Measurements from ENCODE around the gene COMMD1. TPM values are rescaled to one million over a fixed set of nuclear protein-coding genes. Genes with fewer than 3 reads are reported as not detected.
A peak's percentile ranks its signal among the peaks of the same experiment; 100 is the strongest.
"Not testable (repeated sequence)": the region's sequence is repeated elsewhere in the genome, so short reads cannot be mapped to it uniquely, and the experiment has no call there.

COMMD1 gene
- total RNA-seq, 8 experiments from 2014 or later, result 23.6 to 48.6 (median 32.5) TPM

DNA sequence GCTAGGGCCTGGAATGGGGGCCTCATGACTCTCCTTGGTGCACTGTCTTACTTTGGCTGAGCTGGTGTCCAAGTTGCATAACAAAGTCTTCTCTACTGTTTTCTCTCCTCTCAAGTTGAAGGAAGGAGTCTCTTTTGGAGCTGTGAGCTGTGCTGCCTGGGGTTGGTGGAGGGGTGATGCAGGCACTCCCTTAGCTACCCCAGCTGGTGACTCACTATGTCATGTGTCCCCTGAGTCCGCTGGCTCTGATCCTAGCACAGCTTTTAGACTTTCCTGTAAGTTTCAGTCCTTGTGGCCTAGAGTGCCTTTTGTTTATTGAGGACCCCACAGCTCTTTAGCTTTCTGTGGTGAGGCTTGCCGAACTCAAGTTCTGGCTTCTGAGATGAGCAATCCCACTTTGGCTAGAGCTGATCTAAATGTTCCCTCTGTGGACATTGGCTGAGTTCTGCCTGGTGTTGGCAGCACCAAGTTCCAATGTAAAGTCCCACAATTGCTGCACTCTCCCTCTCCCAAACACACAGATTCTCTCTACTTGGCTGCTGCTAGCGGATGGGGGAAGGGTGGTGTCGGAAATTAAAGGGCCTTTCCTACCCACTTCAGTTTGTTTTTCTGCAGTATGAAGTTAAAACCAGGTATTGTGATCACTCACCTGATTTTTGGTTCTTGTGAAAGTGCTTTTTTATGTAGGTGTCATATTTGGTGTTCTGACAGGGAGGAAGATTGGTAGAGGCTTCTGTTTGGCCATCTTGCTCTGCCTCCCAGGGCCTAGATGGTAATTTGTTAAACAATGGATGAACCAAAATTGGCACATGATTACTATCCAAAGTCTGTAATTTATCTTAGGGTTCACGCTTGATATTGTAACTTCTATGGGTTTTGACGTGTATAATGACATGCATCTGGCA is 83.2 kb downstream of the COMMD1 start:
- ATAC-seq (replicated peaks in 6 of 8), result peak in 2 of 8 experiments; percentile 96 to 97
- H3K4me3 ChIP-seq, result no peak overlapping the region
- in situ Hi-C loops (cut with MboI; ENCODE audit: low pct_unique_long_range_greater_than_20kb in 2 of 9, low sequenced_read_pairs in 9 of 9, unreplicated experiment in 9 of 9), result loop anchor here in 2 of 9 experiments (25.0 kb wide), 1 partner anchor 424 kb away; no protein-coding TSS in a partner anchor
- 59 to 100% (median 83%) methylated on average over 1 to 6 of the region's 6 CpGs; no CpG with 5 or more reads in 2 of the 10 experiments for WGBS, 10 experiments
- H3K27ac ChIP-seq, result no peak overlapping the region
- no peaks in the 10 kb centered on the region for H3K4me1 ChIP-seq (replicated peaks in 1 of 2)

DNA sequence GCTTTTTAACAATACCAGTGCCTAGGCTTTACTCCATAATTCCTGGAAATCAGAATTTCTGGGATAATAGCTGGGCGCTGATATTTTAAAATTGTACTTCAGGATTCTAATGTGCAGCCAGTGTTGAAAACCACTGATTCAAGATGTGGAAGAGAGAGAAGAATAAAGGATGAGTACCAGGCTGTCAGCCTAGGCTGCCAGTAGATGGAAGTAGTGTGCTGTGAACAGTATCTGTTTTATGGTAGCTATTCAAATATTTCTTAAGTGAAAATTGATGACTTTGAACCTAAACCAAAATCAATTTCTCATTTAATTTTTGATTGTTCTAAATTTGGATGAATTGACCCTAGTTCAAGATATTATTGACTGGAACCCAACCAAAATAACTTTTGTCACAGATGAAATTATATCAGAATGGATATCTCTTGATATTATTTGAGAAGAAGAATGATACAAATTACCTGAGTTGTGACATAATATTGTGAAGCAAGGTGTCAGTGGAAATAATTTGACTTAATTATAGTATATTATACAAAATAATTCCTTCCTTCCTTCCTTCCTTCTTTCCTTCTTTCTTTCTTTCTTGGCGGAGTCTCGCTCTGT is 88.0 kb downstream of the COMMD1 start:
- ATAC-seq (replicated peaks in 6 of 8), result peak in 4 of 8 experiments; percentile 43 to 75 (median 70)
- H3K4me3 ChIP-seq, result no peak overlapping the region
- H3K4me1 ChIP-seq (replicated peaks in 1 of 2), result no peaks in the 10 kb centered on the region
- WGBS, 10 experiments, result 0 to 100% (median 37%) methylated on average over 1 to 3 of the region's 3 CpGs; no CpG with 5 or more reads in 2 of the 10 experiments
- in situ Hi-C loops (cut with MboI; ENCODE audit: low pct_unique_long_range_greater_than_20kb in 2 of 9, low sequenced_read_pairs in 9 of 9, unreplicated experiment in 9 of 9), result loop anchor here in 4 of 9 experiments (10.0 to 25.0 kb wide), 2 partner anchors 419 to 421 kb away; no protein-coding TSS in a partner anchor
- no peak overlapping the region for H3K27ac ChIP-seq

DNA sequence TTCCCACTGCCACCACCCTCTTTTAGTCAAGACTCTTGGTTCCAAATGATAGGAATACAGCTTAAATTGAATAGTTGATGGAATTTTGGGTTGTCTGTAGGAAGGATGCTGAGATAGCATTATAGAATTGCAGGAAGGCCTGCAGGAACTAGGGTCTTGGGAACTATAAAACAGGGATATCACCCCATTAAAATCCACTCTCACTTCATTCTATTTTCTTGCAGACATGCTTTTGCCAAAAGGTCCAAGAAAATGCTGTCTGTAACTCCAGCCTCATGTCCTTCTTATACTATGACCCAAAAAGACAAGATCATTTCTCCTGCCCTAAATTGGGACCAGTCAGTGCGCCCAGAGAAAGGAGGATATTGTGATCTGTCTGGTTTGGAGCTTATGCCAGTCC is 89.1 kb downstream of the COMMD1 start:
- no peaks in the 10 kb centered on the region for H3K4me1 ChIP-seq (replicated peaks in 1 of 2)
- no peak overlapping the region for H3K4me3 ChIP-seq
- in situ Hi-C loops (cut with MboI; ENCODE audit: low pct_unique_long_range_greater_than_20kb in 2 of 9, low sequenced_read_pairs in 9 of 9, unreplicated experiment in 9 of 9), result loop anchor here in 4 of 9 experiments (10.0 to 25.0 kb wide), 2 partner anchors 418 to 420 kb away; no protein-coding TSS in a partner anchor
- H3K27ac ChIP-seq, result no peak overlapping the region
- 67 to 100% (median 75%) methylated on average over 1 of the region's 1 CpG; no CpG with 5 or more reads in 7 of the 10 experiments for WGBS, 10 experiments
- no peak for ATAC-seq (replicated peaks in 6 of 8)

DNA sequence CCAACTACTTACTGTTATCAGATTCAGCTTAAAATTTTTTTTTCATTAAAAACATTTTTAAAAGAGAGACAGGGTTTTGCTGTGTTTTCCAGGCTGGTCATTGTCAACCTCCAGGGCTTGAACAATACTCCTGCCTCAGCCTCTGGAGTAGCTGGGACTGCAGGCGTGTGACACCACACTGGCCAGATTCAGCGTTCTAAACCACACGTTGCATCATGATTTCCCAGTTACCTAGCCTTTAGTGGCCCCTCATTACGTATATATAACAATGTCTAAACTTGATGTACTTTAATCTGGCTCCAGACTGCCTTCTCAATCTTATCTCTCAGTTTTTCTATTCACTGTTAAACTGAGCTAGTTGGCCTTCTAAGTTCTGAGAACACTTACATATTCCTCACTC is 89.6 kb downstream of the COMMD1 start:
- H3K4me1 ChIP-seq (replicated peaks in 1 of 2), result no peaks in the 10 kb centered on the region
- no peak overlapping the region for H3K27ac ChIP-seq
- H3K4me3 ChIP-seq, result no peak overlapping the region
- ATAC-seq (replicated peaks in 6 of 8), result no peak
- in situ Hi-C loops (cut with MboI; ENCODE audit: low pct_unique_long_range_greater_than_20kb in 2 of 9, low sequenced_read_pairs in 9 of 9, unreplicated experiment in 9 of 9), result loop anchor here in 4 of 9 experiments (10.0 to 25.0 kb wide), 2 partner anchors 417 to 420 kb away; no protein-coding TSS in a partner anchor
- 80 to 100% (median 90%) methylated on average over 1 to 4 of the region's 4 CpGs; no CpG with 5 or more reads in 5 of the 10 experiments for WGBS, 10 experiments

DNA sequence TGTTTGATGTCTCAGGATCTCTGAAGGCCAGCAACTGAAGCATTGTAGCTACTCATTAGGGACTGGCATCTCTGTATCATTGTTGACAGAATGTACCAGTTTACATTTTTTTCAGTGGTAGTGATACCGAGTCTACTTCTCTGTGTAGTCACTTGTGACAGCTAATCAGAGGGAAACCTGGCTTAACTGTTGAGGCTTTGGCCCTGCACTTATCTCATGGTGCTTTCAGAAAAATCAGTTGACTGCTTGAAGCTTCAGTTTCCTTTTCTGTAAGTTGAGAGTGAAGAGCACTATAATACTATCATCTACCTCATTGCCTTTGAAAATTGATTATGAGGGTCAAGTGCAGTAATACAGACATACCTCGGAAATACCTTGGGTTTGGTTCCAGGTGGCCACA is 90.0 kb downstream of the COMMD1 start:
- no peak overlapping the region for H3K27ac ChIP-seq
- H3K4me1 ChIP-seq (replicated peaks in 1 of 2), result no peaks in the 10 kb centered on the region
- in situ Hi-C loops (cut with MboI; ENCODE audit: low pct_unique_long_range_greater_than_20kb in 2 of 9, low sequenced_read_pairs in 9 of 9, unreplicated experiment in 9 of 9), result loop anchor here in 4 of 9 experiments (10.0 to 25.0 kb wide), 2 partner anchors 417 to 419 kb away; no protein-coding TSS in a partner anchor
- no peak for ATAC-seq (replicated peaks in 6 of 8)
- no peak overlapping the region for H3K4me3 ChIP-seq
- WGBS, 10 experiments, result 60 to 100% (median 92%) methylated on average over 1 to 2 of the region's 2 CpGs; no CpG with 5 or more reads in 1 of the 10 experiments

DNA sequence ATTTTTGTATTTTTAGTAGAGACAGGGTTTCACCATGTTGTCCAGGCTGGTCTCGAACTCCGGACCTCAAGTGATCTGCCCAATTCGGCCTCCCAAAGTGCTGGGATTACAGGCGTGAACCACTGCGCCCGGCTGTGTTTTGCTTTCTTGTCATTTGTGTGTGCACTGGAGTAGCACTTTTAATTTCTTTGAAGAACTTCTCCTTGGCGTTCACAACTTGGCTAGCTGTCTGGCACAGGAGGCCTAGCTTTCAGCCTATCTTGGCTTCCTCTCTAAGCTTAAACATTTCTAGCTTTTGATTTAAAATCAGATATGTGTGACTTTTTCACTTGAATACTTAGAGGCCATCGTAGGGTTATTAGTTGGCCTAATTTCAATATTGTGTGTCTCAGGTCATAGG is 93.0 kb downstream of the COMMD1 start:
- no peak overlapping the region for H3K4me3 ChIP-seq
- H3K27ac ChIP-seq, result no peak overlapping the region
- WGBS, 10 experiments, result 70 to 97% (median 92%) methylated on average over 2 to 8 of the region's 8 CpGs; no CpG with 5 or more reads in 2 of the 10 experiments
- no peak for ATAC-seq (replicated peaks in 6 of 8)
- in situ Hi-C loops (cut with MboI; ENCODE audit: low pct_unique_long_range_greater_than_20kb in 2 of 9, low sequenced_read_pairs in 9 of 9, unreplicated experiment in 9 of 9), result loop anchor here in 4 of 9 experiments (10.0 to 25.0 kb wide), 2 partner anchors 414 to 416 kb away; no protein-coding TSS in a partner anchor
- no peaks in the 10 kb centered on the region for H3K4me1 ChIP-seq (replicated peaks in 1 of 2)

DNA sequence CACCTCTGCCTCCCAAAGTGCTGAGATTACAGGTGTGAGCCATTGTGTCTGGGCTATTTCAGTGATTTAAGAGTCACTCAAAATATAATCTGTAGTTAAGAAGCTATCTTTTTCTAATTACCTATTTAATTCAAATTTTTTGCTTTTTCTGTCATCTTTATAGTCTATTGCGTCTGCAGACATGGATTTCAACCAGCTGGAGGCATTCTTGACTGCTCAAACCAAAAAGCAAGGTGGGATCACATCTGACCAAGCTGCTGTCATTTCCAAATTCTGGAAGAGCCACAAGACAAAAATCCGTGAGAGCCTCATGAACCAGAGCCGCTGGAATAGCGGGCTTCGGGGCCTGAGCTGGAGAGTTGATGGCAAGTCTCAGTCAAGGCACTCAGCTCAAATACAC is 95.1 kb downstream of the COMMD1 start:
- H3K4me1 ChIP-seq (replicated peaks in 1 of 2), result no peaks in the 10 kb centered on the region
- 86 to 100% (median 99%) methylated on average over 1 to 5 of the region's 5 CpGs; no CpG with 5 or more reads in 2 of the 10 experiments for WGBS, 10 experiments
- in situ Hi-C loops (cut with MboI; ENCODE audit: low pct_unique_long_range_greater_than_20kb in 2 of 9, low sequenced_read_pairs in 9 of 9, unreplicated experiment in 9 of 9), result no loop called here
- no peak overlapping the region for H3K27ac ChIP-seq
- H3K4me3 ChIP-seq, result no peak overlapping the region
- no peak for ATAC-seq (replicated peaks in 6 of 8)

DNA sequence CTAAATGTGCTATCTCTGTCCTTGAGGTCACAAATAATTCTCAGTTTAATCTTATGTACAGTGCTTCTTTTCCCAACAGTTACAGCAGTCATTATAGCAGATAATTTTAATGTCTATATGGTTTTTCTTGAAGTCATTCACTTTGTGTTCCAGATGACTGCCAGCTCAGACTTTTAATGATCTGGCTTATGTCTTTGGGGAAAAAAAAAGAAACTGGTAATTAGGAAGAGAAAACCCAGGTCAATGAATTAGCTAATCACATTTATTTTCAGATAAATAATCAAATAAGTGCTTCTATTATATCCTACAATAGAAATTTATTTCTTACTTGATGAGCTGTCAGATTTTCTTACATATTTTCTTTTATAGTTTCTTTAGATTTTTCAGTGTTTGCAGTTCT is 96.0 kb downstream of the COMMD1 start:
- Histone ChIP-seq H3K27ac (no peak overlapping the region), H3K4me1 (replicated peaks in 1 of 2) (no peaks in the 10 kb centered on the region), H3K4me3 (no peak overlapping the region)
- no peak for ATAC-seq (replicated peaks in 6 of 8)
- in situ Hi-C loops (cut with MboI; ENCODE audit: low pct_unique_long_range_greater_than_20kb in 2 of 9, low sequenced_read_pairs in 9 of 9, unreplicated experiment in 9 of 9), result no loop called here

DNA sequence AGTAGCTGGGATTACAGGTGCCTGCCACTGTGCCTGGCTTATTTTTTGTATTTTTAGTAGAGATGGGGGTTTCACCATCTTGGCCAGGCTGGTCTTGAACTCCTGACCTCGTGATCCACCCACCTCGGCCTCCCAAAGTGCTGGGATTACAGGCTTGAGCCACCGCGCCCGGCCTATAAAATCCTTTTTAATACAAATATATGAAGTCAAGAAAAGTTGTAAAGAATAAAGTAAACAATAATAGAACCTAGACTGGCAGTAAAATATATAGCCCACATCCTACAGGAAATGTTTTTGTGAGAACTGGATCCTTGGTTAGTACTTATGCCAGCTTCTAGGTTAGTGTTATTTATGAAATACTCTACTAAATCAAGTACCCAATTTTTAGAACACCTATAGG is 99.0 kb downstream of the COMMD1 start:
- ATAC-seq (replicated peaks in 6 of 8); in situ Hi-C loops (cut with MboI; ENCODE audit: low pct_unique_long_range_greater_than_20kb in 2 of 9, low sequenced_read_pairs in 9 of 9, unreplicated experiment in 9 of 9); H3K27ac ChIP-seq; H3K4me1 ChIP-seq (replicated peaks in 1 of 2); H3K4me3 ChIP-seq: not testable (repeated sequence)
- WGBS, 10 experiments, result 88 to 100% (median 94%) methylated on average over 3 to 5 of the region's 5 CpGs; no CpG with 5 or more reads in 4 of the 10 experiments

DNA sequence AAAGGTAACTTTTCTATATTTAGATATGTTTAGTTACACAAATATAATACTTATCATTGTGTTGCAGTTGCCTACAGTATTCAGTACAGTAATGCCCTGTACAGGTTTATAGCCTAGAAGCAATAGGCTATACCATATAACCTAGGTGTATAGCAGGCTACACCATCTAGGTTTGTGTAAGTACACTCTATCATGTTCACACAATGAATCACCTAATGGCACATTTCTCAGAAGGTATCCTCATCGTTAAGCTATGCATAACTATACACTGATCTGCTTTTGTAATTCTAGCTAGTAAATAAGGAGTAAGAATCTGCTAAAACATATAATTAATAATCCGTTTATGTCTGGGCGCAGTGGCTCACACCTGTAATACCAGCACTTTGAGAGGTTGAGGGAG is 102.1 kb downstream of the COMMD1 start:
- Histone ChIP-seq H3K4me1 (replicated peaks in 1 of 2) (no peaks in the 10 kb centered on the region), H3K27ac (no peak overlapping the region), H3K4me3 (no peak overlapping the region)
- 92 to 100% (median 100%) methylated on average over 1 to 3 of the region's 3 CpGs; no CpG with 5 or more reads in 5 of the 10 experiments for WGBS, 10 experiments
- in situ Hi-C loops (cut with MboI; ENCODE audit: low pct_unique_long_range_greater_than_20kb in 2 of 9, low sequenced_read_pairs in 9 of 9, unreplicated experiment in 9 of 9), result no loop called here
- no peak for ATAC-seq (replicated peaks in 6 of 8)

DNA sequence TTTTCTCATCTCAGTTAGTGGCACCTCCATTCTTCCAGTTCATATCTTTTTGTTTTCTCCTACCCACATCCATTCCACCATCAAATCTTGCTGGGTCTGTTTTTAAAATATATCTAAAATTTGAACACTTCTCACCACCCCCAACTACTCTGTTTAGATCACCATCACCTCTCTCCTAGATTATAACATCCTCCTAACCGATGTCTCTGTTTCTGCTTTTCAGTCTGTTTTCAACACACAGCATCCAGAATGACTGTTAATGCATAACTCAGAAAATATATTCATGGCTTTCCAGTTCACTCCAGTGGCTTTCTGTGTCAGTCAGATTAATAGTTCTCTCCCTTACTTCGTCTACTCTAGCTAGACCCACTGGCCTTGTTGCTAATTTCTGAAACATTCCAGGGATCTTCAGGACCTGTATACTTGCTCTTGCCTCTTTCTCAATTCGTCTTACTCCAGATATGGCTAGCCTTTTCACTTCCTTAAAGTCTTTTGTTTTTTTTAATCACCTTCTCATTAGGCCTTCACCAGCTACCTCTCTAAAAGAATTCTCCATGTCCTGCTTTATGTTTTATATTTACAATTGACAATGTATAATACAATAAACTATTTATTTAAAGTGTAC is 105.3 kb downstream of the COMMD1 start:
- no peak for ATAC-seq (replicated peaks in 6 of 8)
- H3K4me1 ChIP-seq (replicated peaks in 1 of 2), result no peaks in the 10 kb centered on the region
- H3K27ac ChIP-seq, result no peak overlapping the region
- in situ Hi-C loops (cut with MboI; ENCODE audit: low pct_unique_long_range_greater_than_20kb in 2 of 9, low sequenced_read_pairs in 9 of 9, unreplicated experiment in 9 of 9), result no loop called here
- H3K4me3 ChIP-seq, result no peak overlapping the region
- 69 to 94% (median 87%) methylated on average over 2 to 3 of the region's 3 CpGs; no CpG with 5 or more reads in 1 of the 10 experiments for WGBS, 10 experiments

DNA sequence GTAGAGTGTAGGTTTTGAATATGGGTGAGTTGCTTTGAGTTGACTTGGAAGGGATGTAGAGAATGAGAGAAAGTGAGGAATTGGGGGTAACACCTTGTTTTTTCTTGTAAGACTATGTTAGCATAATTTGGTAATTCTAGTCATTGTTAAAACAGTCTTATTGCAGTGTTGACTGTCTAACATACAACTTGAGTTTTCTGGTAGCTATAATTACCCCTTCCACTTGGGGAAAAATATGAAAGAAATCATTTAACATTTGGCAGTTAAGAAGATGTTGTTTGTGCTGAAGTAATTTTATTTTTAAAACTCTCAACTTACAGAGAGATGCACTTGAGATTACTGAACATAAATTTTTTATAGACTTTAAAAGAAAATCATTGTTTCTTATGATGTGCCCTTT is 108.2 kb downstream of the COMMD1 start:
- no peak for ATAC-seq (replicated peaks in 6 of 8)
- in situ Hi-C loops (cut with MboI; ENCODE audit: low pct_unique_long_range_greater_than_20kb in 2 of 9, low sequenced_read_pairs in 9 of 9, unreplicated experiment in 9 of 9), result no loop called here
- H3K4me3 ChIP-seq, result no peak overlapping the region
- H3K27ac ChIP-seq, result no peak overlapping the region
- H3K4me1 ChIP-seq (replicated peaks in 1 of 2), result no peaks in the 10 kb centered on the region

DNA sequence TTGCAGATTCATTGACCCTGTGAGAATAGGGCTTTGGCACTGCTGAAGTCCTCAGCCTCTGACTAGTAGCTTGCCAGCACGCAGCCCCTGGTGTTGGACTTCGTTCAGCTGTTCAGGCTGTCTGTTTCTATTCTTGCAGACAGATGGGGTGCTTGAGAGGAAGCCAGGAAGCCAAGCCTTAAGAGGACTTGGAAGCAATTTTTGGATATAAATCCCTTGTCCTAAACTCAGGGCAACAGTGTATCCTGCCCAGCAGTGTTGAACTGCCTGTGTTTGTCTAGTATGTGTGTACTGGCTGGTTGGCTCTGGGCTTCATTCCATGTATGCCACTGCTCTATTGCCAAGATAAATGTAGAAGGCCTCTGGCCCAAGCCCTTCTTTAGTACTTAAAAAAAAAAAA is 108.6 kb downstream of the COMMD1 start:
- in situ Hi-C loops (cut with MboI; ENCODE audit: low pct_unique_long_range_greater_than_20kb in 2 of 9, low sequenced_read_pairs in 9 of 9, unreplicated experiment in 9 of 9), result no loop called here
- Histone ChIP-seq H3K4me1 (replicated peaks in 1 of 2) (no peaks in the 10 kb centered on the region), H3K27ac (no peak overlapping the region), H3K4me3 (no peak overlapping the region)
- peak; percentile 18 to 98 (median 39) for ATAC-seq (replicated peaks in 6 of 8)
- WGBS, 10 experiments, result 15 to 76% (median 67%) methylated on average over 2 of the region's 2 CpGs; no CpG with 5 or more reads in 6 of the 10 experiments
